MM.1S (cell line): ENCODE data around the gene SLIT1.

Source experiments
- DNase-seq: peaks from one replicate; pipeline ENCODE4 v3.0.0-alpha.2; 2015
- H2AFZ ChIP-seq: fragments of 300-600 bp; sonication (generic); 2 replicates; pipeline ENCODE4 v1.6.0; 2016; ENCODE audit warnings: antibody characterized with exemption, low read length
- H3F3A ChIP-seq: fragments of 300-600 bp; sonication (generic); 2 replicates; pipeline ENCODE4 v1.6.1; 2016; ENCODE audit warnings: mild to moderate bottlenecking, antibody characterized with exemption, low read length, moderate library complexity, mixed read lengths; ENCODE audit not compliant: insufficient read depth
- H3K27ac ChIP-seq: fragments of 300-600 bp; sonication (generic); 2 replicates; pipeline ENCODE4 v1.5.1; 2016; ENCODE audit warnings: mild to moderate bottlenecking, low read length
- H3K27me3 ChIP-seq: fragments of 300-600 bp; sonication (generic); replicated peaks from 2 replicates; pipeline ENCODE4 v1.6.0; 2016; ENCODE audit warnings: low read length; ENCODE audit not compliant: insufficient read depth
- H3K36me3 ChIP-seq: fragments of 300-600 bp; sonication (generic); replicated peaks from 2 replicates; pipeline ENCODE4 v1.6.1; 2016; ENCODE audit warnings: mild to moderate bottlenecking, low read length, mixed read lengths; ENCODE audit not compliant: insufficient read depth
- H3K4me1 ChIP-seq: fragments of 300-600 bp; sonication (generic); 2 replicates; pipeline ENCODE4 v1.6.1; 2016; ENCODE audit warnings: low read length, mixed read lengths
- H3K4me2 ChIP-seq: fragments of 300-600 bp; sonication (generic); 2 replicates; pipeline ENCODE4 v1.6.0; 2016; ENCODE audit warnings: low read depth, low read length
- H3K4me3 ChIP-seq: fragments of 300-600 bp; sonication (generic); 2 replicates; pipeline ENCODE4 v1.5.1; 2016; ENCODE audit warnings: low read length, mixed read lengths
- H3K79me2 ChIP-seq: fragments of 300-600 bp; sonication (generic); 2 replicates; pipeline ENCODE4 v1.6.1; 2016; ENCODE audit warnings: mixed run types, low read length, mixed read lengths
- H3K9ac ChIP-seq: fragments of 300-600 bp; sonication (generic); 2 replicates; pipeline ENCODE4 v1.6.1; 2016; ENCODE audit warnings: low read length, mixed read lengths
- H3K9me2 ChIP-seq: fragments of 300-600 bp; sonication (generic); replicated peaks from 2 replicates; pipeline ENCODE4 v1.6.1; 2016; ENCODE audit warnings: mild to moderate bottlenecking, low read length, mixed read lengths; ENCODE audit not compliant: insufficient read depth
- H3K9me3 ChIP-seq: fragments of 300-600 bp; sonication (generic); replicated peaks from 2 replicates; pipeline ENCODE4 v1.6.1; 2016; ENCODE audit warnings: mild to moderate bottlenecking, low read length, mixed read lengths; ENCODE audit not compliant: insufficient read depth
- H4K20me1 ChIP-seq: fragments of 300-600 bp; sonication (generic); 2 replicates; pipeline ENCODE4 v1.6.1; 2016; ENCODE audit warnings: mild to moderate bottlenecking, low read length, moderate library complexity, mixed read lengths; ENCODE audit not compliant: insufficient read depth
- CTCF ChIP-seq: fragments of 300-600 bp; sonication (generic); IDR thresholded peaks from 2 replicates; pipeline ENCODE4 v1.5.1; 2016; ENCODE audit warnings: antibody characterized with exemption, low read length, mixed read lengths
- EZH2 ChIP-seq: fragments of 300-600 bp; sonication (generic); optimal IDR thresholded peaks from 2 replicates; pipeline ENCODE3; 2017; ENCODE audit warnings: low read depth, mild to moderate bottlenecking, antibody characterized with exemption, low read length, mixed read lengths
- EZH2phosphoT487 ChIP-seq: fragments of 300-600 bp; sonication (generic); IDR thresholded peaks from 2 replicates; pipeline ENCODE4 v1.6.1; 2018; ENCODE audit warnings: antibody characterized with exemption, low read length

SLIT1 gene

GRCh38 chr10:97003804-97004201 is 182.0 kb downstream of the SLIT1 start:
- H2AFZ ChIP-seq: no peak overlapping the region
- H3K9me3 ChIP-seq: no peaks in the 10 kb centered on the region
- H3F3A ChIP-seq: no peaks in the 10 kb centered on the region
- H3K27me3 ChIP-seq: no peaks in the 10 kb centered on the region
- H3K4me2 ChIP-seq: no peak overlapping the region
- no peaks in the 10 kb centered on the region for H3K9me2 ChIP-seq
- no peaks in the 10 kb centered on the region for H3K79me2 ChIP-seq
- no peaks in the 10 kb centered on the region for H3K36me3 ChIP-seq
- no peak for DNase-seq
- no peak overlapping the region for H3K4me3 ChIP-seq
- H3K27ac ChIP-seq: no peak overlapping the region
- H4K20me1 ChIP-seq: no peaks in the 10 kb centered on the region
- H3K4me1 ChIP-seq: no peaks in the 10 kb centered on the region
- H3K9ac ChIP-seq: no peak overlapping the region
- TF ChIP-seq CTCF (no peak), EZH2phosphoT487 (no peak), EZH2 (no peak)

- no peak for TF ChIP-seq EZH2phosphoT487
- TF ChIP-seq EZH2: no peak
- TF ChIP-seq CTCF: no peak
- Histone ChIP-seq H3K36me3 (no peaks in the 10 kb centered on the region), H3K27ac (no peak overlapping the region), H3K9me2 (no peaks in the 10 kb centered on the region), H2AFZ (no peak overlapping the region), H3K4me2 (no peak overlapping the region), H3K9ac (no peak overlapping the region), H3K4me3 (no peak overlapping the region), H3K9me3 (no peaks in the 10 kb centered on the region), H4K20me1 (no peaks in the 10 kb centered on the region), H3K27me3 (no peaks in the 10 kb centered on the region), H3F3A (no peaks in the 10 kb centered on the region), H3K79me2 (no peaks in the 10 kb centered on the region), H3K4me1 (no peaks in the 10 kb centered on the region)
- no peak for DNase-seq
Measured at GRCh38 chr10:97003151-97003803, 182.5 kb downstream of the SLIT1 start.

- no peaks in the 10 kb centered on the region for H4K20me1 ChIP-seq
- H3K9ac ChIP-seq: no peak overlapping the region
- no peak overlapping the region for H2AFZ ChIP-seq
- H3K4me3 ChIP-seq: no peak overlapping the region
- no peak overlapping the region for H3K4me2 ChIP-seq
- H3K4me1 ChIP-seq: no peaks in the 10 kb centered on the region
- no peaks in the 10 kb centered on the region for H3K9me2 ChIP-seq
- TF ChIP-seq EZH2phosphoT487 (no peak), CTCF (no peak), EZH2 (no peak)
- no peaks in the 10 kb centered on the region for H3K36me3 ChIP-seq
- no peak overlapping the region for H3K27ac ChIP-seq
- no peaks in the 10 kb centered on the region for H3F3A ChIP-seq
- H3K79me2 ChIP-seq: no peaks in the 10 kb centered on the region
- H3K27me3 ChIP-seq: no peaks in the 10 kb centered on the region
- DNase-seq: no peak
- H3K9me3 ChIP-seq: no peaks in the 10 kb centered on the region
Measured at GRCh38 chr10:97002670-97003069, 183.1 kb downstream of the SLIT1 start.
